HEK293 (cell line): ENCODE measurements around the gene XRN2.
A peak's percentile ranks its signal among the peaks of the same experiment; 100 is the strongest.

Source experiments
- CTCF ChIA-PET: fragments of 350-600 bp; formaldehyde crosslinking; extraction: SDS; loops from one replicate; lab custom pipeline; 2021; ENCODE audit warnings: antibody characterized with exemption; lab: Yijun Ruan, JAX
- POLR2A ChIA-PET: fragments of 300-600 bp; formaldehyde crosslinking; extraction: SDS; loops from one replicate; lab custom pipeline; 2020; ENCODE audit warnings: antibody characterized with exemption, inconsistent platforms; lab: Yijun Ruan, JAX
- H3K27ac ChIP-seq: fragments of 200-500 bp; sonication (Bioruptor generic); 2 replicates; pipeline ENCODE4 v1.5.1; 2014; ENCODE audit warnings: low read depth, low read length, control low read depth, inconsistent platforms; ENCODE audit errors: extremely low read depth
- H3K36me3 ChIP-seq, 2 experiments: fragments of 200-500 bp in 1 of 2; sonication (Bioruptor generic) in 1 of 2; 1 replicate in 1 of 2; 2 replicates in 1 of 2; pipeline ENCODE4 v1.5.1; 2014 to 2017; ENCODE audit warnings: inconsistent platforms in 2 of 2, low read length in 2 of 2; ENCODE audit not compliant: control insufficient read depth in 2 of 2, insufficient read depth in 1 of 2
- H3K4me1 ChIP-seq: fragments of 200-500 bp; sonication (Bioruptor generic); 2 replicates; pipeline ENCODE4 v1.5.1; 2014; ENCODE audit warnings: mild to moderate bottlenecking, low read length, inconsistent platforms; ENCODE audit not compliant: control insufficient read depth, insufficient read depth
- H3K4me3 ChIP-seq: 2 replicates; pipeline ENCODE4 v1.5.1; 2011; ENCODE audit warnings: low read depth, mild to moderate bottlenecking, control low read depth, low read length, moderate library complexity
- H3K9me3 ChIP-seq: fragments of 200-500 bp; sonication (Bioruptor generic); 2 replicates; pipeline ENCODE4 v1.5.1; 2014; ENCODE audit warnings: low read depth, low read length, inconsistent platforms; ENCODE audit not compliant: control insufficient read depth, insufficient read depth
- MZF1 ChIP-seq: fragments of 450-650 bp; formaldehyde crosslinking; IDR thresholded peaks from 2 replicates; pipeline ENCODE4 v1.5.1; 2017; ENCODE audit warnings: missing biosample characterization, missing genetic modification characterization, borderline replicate concordance
- ZFHX2 ChIP-seq: fragments of 450-650 bp; formaldehyde crosslinking; conservative IDR thresholded peaks from 2 replicates; pipeline ENCODE4 v1.5.1; 2016; ENCODE audit warnings: missing biosample characterization, missing genetic modification characterization
- ZNF404 ChIP-seq: fragments of 450-650 bp; formaldehyde crosslinking; IDR thresholded peaks from 2 replicates; pipeline ENCODE4 v1.5.1; 2017; ENCODE audit warnings: missing biosample characterization, missing genetic modification characterization
- ZNF501 ChIP-seq: fragments of 450-650 bp; formaldehyde crosslinking; IDR thresholded peaks from 2 replicates; pipeline ENCODE4 v1.5.1; 2016; ENCODE audit warnings: missing biosample characterization, missing genetic modification characterization
- ZNF654 ChIP-seq: fragments of 450-650 bp; formaldehyde crosslinking; IDR thresholded peaks from 2 replicates; pipeline ENCODE4 v1.5.1; 2016; ENCODE audit warnings: low read depth, missing biosample characterization, missing genetic modification characterization
- ZNF664 ChIP-seq: fragments of 450-650 bp; formaldehyde crosslinking; IDR thresholded peaks from 2 replicates; pipeline ENCODE4 v1.5.1; 2016; ENCODE audit warnings: missing biosample characterization, missing genetic modification characterization
- ZNF777 ChIP-seq: fragments of 450-650 bp; formaldehyde crosslinking; IDR thresholded peaks from 2 replicates; pipeline ENCODE4 v1.5.1; 2017; ENCODE audit warnings: missing biosample characterization, missing genetic modification characterization, borderline replicate concordance
- ZNF791 ChIP-seq: fragments of 450-650 bp; formaldehyde crosslinking; IDR thresholded peaks from 2 replicates; pipeline ENCODE4 v1.5.1; 2016; ENCODE audit warnings: missing biosample characterization, missing genetic modification characterization
- TF ChIP-seq, protein P1 (sequence below): fragments of 450-650 bp; formaldehyde crosslinking; IDR thresholded peaks from 2 replicates; pipeline ENCODE4 v1.5.1; 2017; ENCODE audit warnings: missing biosample characterization, missing genetic modification characterization
- TF ChIP-seq, protein P2 (sequence below): fragments of 450-650 bp; formaldehyde crosslinking; IDR thresholded peaks from 2 replicates; pipeline ENCODE4 v1.5.1; 2016; ENCODE audit warnings: missing biosample characterization, missing genetic modification characterization
- TF ChIP-seq, protein P3 (sequence below): fragments of 450-650 bp; IDR thresholded peaks from 2 replicates; pipeline ENCODE4 v1.5.1; 2018; ENCODE audit warnings: missing biosample characterization, missing genetic modification characterization

The XRN2 gene

DNA sequence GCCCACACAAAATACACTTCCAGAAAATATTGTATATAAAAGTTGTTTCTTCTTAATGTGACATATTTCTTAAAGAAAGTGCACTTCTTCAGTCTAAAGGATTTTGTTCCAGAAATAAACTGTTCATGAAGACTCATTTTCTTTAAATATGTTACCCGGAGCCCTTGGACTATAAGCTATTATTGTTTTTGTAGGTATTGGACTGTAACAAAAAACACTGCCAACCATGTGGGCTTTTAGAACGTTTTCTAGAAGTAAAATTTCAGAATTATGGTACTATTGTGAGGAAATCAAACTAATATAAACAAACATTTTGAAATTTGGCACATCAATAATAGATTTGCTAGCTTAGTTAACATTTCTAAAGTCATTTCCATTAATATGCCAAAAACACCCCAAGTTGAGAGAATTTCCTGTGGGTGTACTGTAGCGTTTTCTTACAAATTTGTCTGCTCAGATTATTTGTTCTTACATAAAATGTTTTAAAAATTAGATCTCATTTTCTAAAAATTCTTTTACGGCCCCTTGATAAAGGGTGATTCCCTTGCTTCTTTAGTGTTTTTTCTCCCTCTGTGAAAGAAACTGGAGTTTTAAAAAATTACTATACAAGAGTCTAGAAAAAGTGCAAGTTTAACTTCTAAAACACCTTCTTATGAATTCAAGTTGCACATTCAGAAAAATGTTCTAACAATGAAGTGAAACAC lies 90.8 kb downstream of the XRN2 start:
- TF ChIP-seq MZF1 = no peak
- TF ChIP-seq, protein P1, sequence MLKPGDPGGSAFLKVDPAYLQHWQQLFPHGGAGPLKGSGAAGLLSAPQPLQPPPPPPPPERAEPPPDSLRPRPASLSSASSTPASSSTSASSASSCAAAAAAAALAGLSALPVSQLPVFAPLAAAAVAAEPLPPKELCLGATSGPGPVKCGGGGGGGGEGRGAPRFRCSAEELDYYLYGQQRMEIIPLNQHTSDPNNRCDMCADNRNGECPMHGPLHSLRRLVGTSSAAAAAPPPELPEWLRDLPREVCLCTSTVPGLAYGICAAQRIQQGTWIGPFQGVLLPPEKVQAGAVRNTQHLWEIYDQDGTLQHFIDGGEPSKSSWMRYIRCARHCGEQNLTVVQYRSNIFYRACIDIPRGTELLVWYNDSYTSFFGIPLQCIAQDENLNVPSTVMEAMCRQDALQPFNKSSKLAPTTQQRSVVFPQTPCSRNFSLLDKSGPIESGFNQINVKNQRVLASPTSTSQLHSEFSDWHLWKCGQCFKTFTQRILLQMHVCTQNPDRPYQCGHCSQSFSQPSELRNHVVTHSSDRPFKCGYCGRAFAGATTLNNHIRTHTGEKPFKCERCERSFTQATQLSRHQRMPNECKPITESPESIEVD = peak; percentile 71
- CTCF ChIA-PET = no interaction called here
- POLR2A ChIA-PET = no interaction called here
- H3K27ac ChIP-seq = no peak overlapping the region
- no peaks in the 10 kb centered on the region for H3K9me3 ChIP-seq
- peaks cover 0 to 7% of the 10 kb centered on the region in 2 experiments; a peak in 2 of 3 replicates for H3K36me3 ChIP-seq
- peaks cover 9% of the 10 kb centered on the region for H3K4me1 ChIP-seq
- no peak overlapping the region for H3K4me3 ChIP-seq

DNA sequence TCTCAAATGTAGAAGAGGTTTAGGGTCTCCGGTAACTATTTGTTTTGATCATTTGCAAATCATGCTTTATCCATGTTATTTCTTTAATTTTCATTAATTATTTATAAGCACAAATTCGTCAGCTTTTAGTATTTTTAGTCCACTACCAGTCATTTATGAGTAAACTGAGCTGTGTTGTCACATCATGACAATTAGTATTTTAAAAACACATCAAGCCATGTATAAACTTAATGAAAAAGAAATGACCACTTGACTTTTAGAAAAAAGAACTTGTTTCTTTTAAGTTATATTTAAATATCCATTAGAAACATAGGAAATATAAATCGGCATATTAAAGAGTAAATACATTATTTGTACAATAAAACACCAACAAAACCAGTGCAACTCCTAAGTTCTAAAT lies 91.4 kb downstream of the XRN2 start:
- Histone ChIP-seq H3K36me3 (peaks cover 0 to 4% of the 10 kb centered on the region in 2 experiments; a peak in 2 of 3 replicates), H3K27ac (no peak overlapping the region), H3K9me3 (no peaks in the 10 kb centered on the region), H3K4me1 (peaks cover 14% of the 10 kb centered on the region), H3K4me3 (no peak overlapping the region)
- no peak for TF ChIP-seq ZNF654
- no peak for TF ChIP-seq ZNF791 (tag by site-specific recombination)
- TF ChIP-seq, protein P2, sequence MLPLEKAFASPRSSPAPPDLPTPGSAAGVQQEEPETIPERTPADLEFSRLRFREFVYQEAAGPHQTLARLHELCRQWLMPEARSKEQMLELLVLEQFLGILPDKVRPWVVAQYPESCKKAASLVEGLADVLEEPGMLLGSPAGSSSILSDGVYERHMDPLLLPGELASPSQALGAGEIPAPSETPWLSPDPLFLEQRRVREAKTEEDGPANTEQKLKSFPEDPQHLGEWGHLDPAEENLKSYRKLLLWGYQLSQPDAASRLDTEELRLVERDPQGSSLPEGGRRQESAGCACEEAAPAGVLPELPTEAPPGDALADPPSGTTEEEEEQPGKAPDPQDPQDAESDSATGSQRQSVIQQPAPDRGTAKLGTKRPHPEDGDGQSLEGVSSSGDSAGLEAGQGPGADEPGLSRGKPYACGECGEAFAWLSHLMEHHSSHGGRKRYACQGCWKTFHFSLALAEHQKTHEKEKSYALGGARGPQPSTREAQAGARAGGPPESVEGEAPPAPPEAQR = no peak
- TF ChIP-seq, protein P3, sequence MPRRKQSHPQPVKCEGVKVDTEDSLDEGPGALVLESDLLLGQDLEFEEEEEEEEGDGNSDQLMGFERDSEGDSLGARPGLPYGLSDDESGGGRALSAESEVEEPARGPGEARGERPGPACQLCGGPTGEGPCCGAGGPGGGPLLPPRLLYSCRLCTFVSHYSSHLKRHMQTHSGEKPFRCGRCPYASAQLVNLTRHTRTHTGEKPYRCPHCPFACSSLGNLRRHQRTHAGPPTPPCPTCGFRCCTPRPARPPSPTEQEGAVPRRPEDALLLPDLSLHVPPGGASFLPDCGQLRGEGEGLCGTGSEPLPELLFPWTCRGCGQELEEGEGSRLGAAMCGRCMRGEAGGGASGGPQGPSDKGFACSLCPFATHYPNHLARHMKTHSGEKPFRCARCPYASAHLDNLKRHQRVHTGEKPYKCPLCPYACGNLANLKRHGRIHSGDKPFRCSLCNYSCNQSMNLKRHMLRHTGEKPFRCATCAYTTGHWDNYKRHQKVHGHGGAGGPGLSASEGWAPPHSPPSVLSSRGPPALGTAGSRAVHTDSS (tag by site-specific recombination) = no peak
- TF ChIP-seq ZNF501 = no peak
- no peak for TF ChIP-seq ZNF777
- TF ChIP-seq ZNF404 = no peak
- TF ChIP-seq ZFHX2 (tag by site-specific recombination) = no peak
- ChIA-PET POLR2A (no interaction called here), CTCF (no interaction called here)

DNA sequence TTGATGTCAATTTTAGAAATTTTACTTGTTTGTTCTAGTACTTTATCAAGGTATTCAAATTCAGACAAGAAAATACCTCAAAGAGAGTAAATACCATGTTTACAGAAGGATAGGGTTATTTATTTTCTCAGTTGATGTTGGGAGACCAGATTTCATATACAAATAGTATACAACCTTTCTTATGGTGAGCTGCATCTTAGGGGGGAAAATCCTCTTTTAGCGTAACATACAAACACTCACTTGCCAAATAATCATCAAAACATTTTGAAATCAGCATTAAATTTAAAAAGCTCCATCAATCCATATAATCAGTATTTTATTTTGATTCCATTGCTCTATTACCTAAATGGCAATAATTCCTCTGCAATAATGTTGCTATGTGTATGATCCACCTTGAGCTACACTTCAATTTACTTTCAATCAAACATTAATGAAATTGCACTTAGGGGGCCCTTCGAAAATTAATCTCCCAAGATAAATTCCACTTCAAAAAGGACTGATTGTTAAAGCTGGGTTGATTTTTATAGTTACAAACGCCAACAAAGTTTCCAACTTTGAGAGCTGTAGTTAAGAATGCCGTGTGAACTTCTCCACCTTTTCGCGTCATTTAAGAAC lies 92.0 kb downstream of the XRN2 start:
- no peak overlapping the region for H3K27ac ChIP-seq
- no peak overlapping the region for H3K4me3 ChIP-seq
- peaks cover 16% of the 10 kb centered on the region for H3K4me1 ChIP-seq
- no peaks in the 10 kb centered on the region for H3K9me3 ChIP-seq
- POLR2A ChIA-PET = no interaction called here
- TF ChIP-seq, protein P1 = peak; percentile 79
- no peak for TF ChIP-seq ZNF664
- CTCF ChIA-PET = interaction anchor here (0.6 kb wide), 1 partner anchor 13 kb away, joined by 4 read pairs; no protein-coding TSS in a partner anchor
- H3K36me3 ChIP-seq = peaks cover 0 to 2% of the 10 kb centered on the region in 2 experiments; a peak in 1 of 3 replicates
